Esophagus muscularis mucosa (tissue), 3 donors: ENCODE data around the gene CLSTN1.

Experiments used
- POLR2A ChIP-seq: fragments of 450-650 bp; IDR thresholded peaks from one replicate; pipeline ENCODE4 v1.6.1; 2017; ENCODE audit warnings: antibody characterized with exemption, moderate library complexity, mild to moderate bottlenecking, low read depth
- POLR2AphosphoS5 ChIP-seq, 2 donors: sonication (generic); formaldehyde crosslinking; IDR thresholded peaks; one replicate each; pipeline ENCODE4 v1.6.1; 2017; ENCODE audit warnings: antibody characterized with exemption in 2 of 2
- TF ChIP-seq, protein P1 (sequence below), 3 experiments: fragments of 200-600 bp in 2 of 3; fragments of 450-650 bp in 1 of 3; sonication (generic) in 2 of 3; IDR thresholded peaks; one replicate each; pipeline ENCODE4 v1.5.1; 2017 to 2019; ENCODE audit warnings: antibody characterized with exemption in 3 of 3, mild to moderate bottlenecking in 2 of 3, moderate library complexity in 1 of 3

DNA sequence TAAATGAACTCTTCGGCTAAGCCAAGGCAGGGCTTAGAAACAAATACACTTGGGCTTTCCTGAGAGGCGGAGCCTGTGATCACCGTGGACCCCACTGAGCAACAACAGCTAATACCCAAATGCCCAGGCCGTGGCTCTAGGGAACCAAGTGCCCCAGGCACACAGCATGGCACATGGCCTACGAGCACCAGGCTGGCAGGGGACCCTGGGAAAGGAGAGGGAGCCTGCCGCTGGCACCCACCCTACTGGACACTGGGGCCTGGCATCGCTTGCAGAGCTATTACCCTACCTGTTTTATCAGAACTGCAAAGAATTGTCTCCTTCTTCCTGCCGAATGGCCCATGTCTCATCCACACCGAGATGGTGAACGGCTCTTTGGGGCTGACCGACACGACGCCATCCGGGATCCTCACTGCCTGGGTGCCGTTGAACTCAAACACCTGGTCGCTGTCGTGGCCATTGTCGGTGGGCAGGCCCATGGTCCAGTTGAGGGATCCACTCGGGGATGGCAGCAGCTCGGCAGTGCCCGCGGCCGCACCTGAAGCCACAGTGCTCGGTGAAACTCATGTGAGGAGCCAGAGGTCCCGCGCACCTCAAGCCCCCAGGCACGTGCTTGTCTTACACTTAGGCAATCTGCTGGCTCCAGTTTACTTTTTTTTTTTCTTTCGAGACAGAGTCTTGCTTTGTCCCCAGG, 79.5 kb downstream of the CLSTN1 start:
- TF ChIP-seq, protein P1, sequence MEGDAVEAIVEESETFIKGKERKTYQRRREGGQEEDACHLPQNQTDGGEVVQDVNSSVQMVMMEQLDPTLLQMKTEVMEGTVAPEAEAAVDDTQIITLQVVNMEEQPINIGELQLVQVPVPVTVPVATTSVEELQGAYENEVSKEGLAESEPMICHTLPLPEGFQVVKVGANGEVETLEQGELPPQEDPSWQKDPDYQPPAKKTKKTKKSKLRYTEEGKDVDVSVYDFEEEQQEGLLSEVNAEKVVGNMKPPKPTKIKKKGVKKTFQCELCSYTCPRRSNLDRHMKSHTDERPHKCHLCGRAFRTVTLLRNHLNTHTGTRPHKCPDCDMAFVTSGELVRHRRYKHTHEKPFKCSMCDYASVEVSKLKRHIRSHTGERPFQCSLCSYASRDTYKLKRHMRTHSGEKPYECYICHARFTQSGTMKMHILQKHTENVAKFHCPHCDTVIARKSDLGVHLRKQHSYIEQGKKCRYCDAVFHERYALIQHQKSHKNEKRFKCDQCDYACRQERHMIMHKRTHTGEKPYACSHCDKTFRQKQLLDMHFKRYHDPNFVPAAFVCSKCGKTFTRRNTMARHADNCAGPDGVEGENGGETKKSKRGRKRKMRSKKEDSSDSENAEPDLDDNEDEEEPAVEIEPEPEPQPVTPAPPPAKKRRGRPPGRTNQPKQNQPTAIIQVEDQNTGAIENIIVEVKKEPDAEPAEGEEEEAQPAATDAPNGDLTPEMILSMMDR (IDR thresholded peaks at IDR 0.05): no peak
- TF ChIP-seq POLR2AphosphoS5 (IDR thresholded peaks at IDR 0.05) (no peak), POLR2A (no peak)
